K562 (cell line): ENCODE results near the gene C1orf122. TPM values are rescaled to one million over a fixed set of nuclear protein-coding genes. Genes with fewer than 3 reads are reported as not detected.
A peak's percentile ranks its signal among the peaks of the same experiment; 100 is the strongest.

Experiments used
- ATAC-seq: fragments of 200-7000 bp; cut with Tn5 transposase; 3 replicates; pipeline ENCODE4 v1.9.1; 2020; ENCODE audit warnings: moderate library complexity
- BruUV-seq: library from RNA; stranded (reverse); fragments of 400-500 nt; replicated peaks from 2 replicates; lab custom pipeline; 2021; lab: Mats Ljungman, UMichigan
- CTCF ChIA-PET: fragments of 300-600 bp; formaldehyde crosslinking; extraction: SDS; loops from one replicate; lab custom pipeline; 2021; ENCODE audit warnings: low intra/inter-chr PET ratio; lab: Yijun Ruan, JAX
- POLR2A ChIA-PET: fragments of 300-600, 350-650 bp; sonication (Branson Sonifier 250); formaldehyde crosslinking; extraction: SDS; loops from one replicate; lab custom pipeline; 2021; ENCODE audit warnings: antibody characterized with exemption, inconsistent platforms; lab: Yijun Ruan, JAX
- DNase-seq, 4 experiments: peaks; one replicate each; pipeline versions ENCODE4 v3.0.0 to v3.0.0-alpha.2; 2011 to 2018; ENCODE audit warnings: low spot score in 3 of 4, mixed read lengths in 3 of 4; ENCODE audit errors: extremely low read depth in 1 of 4
- FAIRE-seq: peaks from 2 replicates; lab custom pipeline; 2011; peaks lifted over from hg19 to GRCh38; lab: Jason Lieb, UNC
- H2AFZ ChIP-seq: 2 replicates; pipeline ENCODE4 v1.6.0; 2011; ENCODE audit warnings: low read depth, low read length, control low read depth, inconsistent platforms
- H3K27ac ChIP-seq: fragments of 200-600 bp; 3 replicates; pipeline ENCODE4 v1.8.0; 2011; ENCODE audit warnings: low read depth, mild to moderate bottlenecking, control low read depth, inconsistent platforms, low read length, moderate library complexity, mixed read lengths; ENCODE audit errors: extremely low read depth
- H3K27me3 ChIP-seq, 2 experiments: fragments of 300-600 bp in 1 of 2; 2 replicates in 1 of 2; 3 replicates in 1 of 2; pipeline versions ENCODE4 v1.6.0 to v1.8.0; 2011; ENCODE audit warnings: inconsistent platforms in 2 of 2, low read length in 2 of 2, mild to moderate bottlenecking in 1 of 2, mixed read lengths in 1 of 2, moderate library complexity in 1 of 2; ENCODE audit not compliant: control insufficient read depth in 2 of 2, insufficient read depth in 2 of 2
- H3K36me3 ChIP-seq: fragments of 300-600 bp; 3 replicates; pipeline ENCODE4 v1.8.0; 2011; ENCODE audit warnings: mild to moderate bottlenecking, low read length, inconsistent platforms; ENCODE audit not compliant: control insufficient read depth, insufficient read depth
- H3K4me1 ChIP-seq, 2 experiments: fragments of 200-600 bp in 1 of 2; replicated peaks in 1 of 2; 2 replicates in 1 of 2; 3 replicates in 1 of 2; pipeline versions ENCODE4 v1.5.1 to v1.8.0; 2011; ENCODE audit warnings: inconsistent platforms in 2 of 2, low read length in 2 of 2, mild to moderate bottlenecking in 1 of 2, mixed read lengths in 1 of 2, moderate library complexity in 1 of 2; ENCODE audit not compliant: control insufficient read depth in 2 of 2, insufficient read depth in 2 of 2
- H3K4me2 ChIP-seq: 2 replicates; pipeline ENCODE4 v1.6.1; 2011; ENCODE audit warnings: low read length, control low read depth, inconsistent platforms, mixed read lengths; ENCODE audit not compliant: insufficient read depth
- H3K4me3 ChIP-seq: fragments of 200-600 bp; sonication (generic), shearing (Covaris generic); 2 replicates; pipeline ENCODE4 v1.5.1; 2016; ENCODE audit warnings: control low read depth, inconsistent platforms
- H3K79me2 ChIP-seq: fragments of 200-600 bp; 3 replicates; pipeline ENCODE4 v1.8.0; 2011; ENCODE audit warnings: low read length, inconsistent platforms; ENCODE audit not compliant: control insufficient read depth, insufficient read depth
- H3K9ac ChIP-seq, 2 experiments: 2 replicates each; pipeline versions ENCODE4 v1.6.0 to v1.6.1; 2011; ENCODE audit warnings: low read depth in 2 of 2, low read length in 2 of 2, control low read depth in 1 of 2, inconsistent platforms in 1 of 2, mild to moderate bottlenecking in 1 of 2, mixed read lengths in 1 of 2; ENCODE audit not compliant: insufficient read depth in 1 of 2
- H3K9me1 ChIP-seq: one replicate; pipeline ENCODE4 v1.6.0; 2011; ENCODE audit warnings: inconsistent platforms, mild to moderate bottlenecking, low read length, moderate library complexity; ENCODE audit not compliant: control insufficient read depth, insufficient read depth
- H3K9me3 ChIP-seq: replicated peaks from 2 replicates; pipeline ENCODE4 v1.5.1; 2011; ENCODE audit warnings: low read depth, low read length, inconsistent platforms; ENCODE audit not compliant: control insufficient read depth, insufficient read depth
- H4K20me1 ChIP-seq: replicated peaks from 2 replicates; pipeline ENCODE4 v1.6.1; 2011; ENCODE audit warnings: low read length, inconsistent platforms, mixed read lengths; ENCODE audit not compliant: control insufficient read depth, insufficient read depth
- CHAMP1 ChIP-seq: fragments of 450-650 bp; IDR thresholded peaks from 2 replicates; pipeline ENCODE4 v1.6.1; 2016; ENCODE audit warnings: mild to moderate bottlenecking
- HMGXB4 ChIP-seq: sonication (generic); formaldehyde crosslinking; IDR thresholded peaks from 2 replicates; pipeline ENCODE4 v1.8.1; 2023; ENCODE audit warnings: mild to moderate bottlenecking, missing genetic modification reagents
- MEF2D ChIP-seq: conservative IDR thresholded peaks from 2 replicates; pipeline ENCODE4 v1.6.1; 2016; ENCODE audit warnings: low read depth, missing genetic modification characterization, missing compliant biosample characterization
- NR1H2 ChIP-seq: sonication (generic); formaldehyde crosslinking; IDR thresholded peaks from 2 replicates; pipeline ENCODE4 v1.4.0; 2020; ENCODE audit warnings: mild to moderate bottlenecking, missing genetic modification reagents
- RERE ChIP-seq: sonication (generic); formaldehyde crosslinking; IDR thresholded peaks from 2 replicates; pipeline ENCODE4 v1.8.0; 2023; ENCODE audit warnings: missing genetic modification reagents, mild to moderate bottlenecking, borderline replicate concordance
- WGBS: fragments of 100-300 bp; shearing (Covaris generic); methylation state at CpG from one replicate; pipeline ENCODE4 v1.1.6; 2016; ENCODE audit warnings: low coverage, mixed read lengths; ENCODE audit not compliant: insufficient coverage; ENCODE audit errors: missing lambda C conversion rate; 5-methylcytosine and 5-hydroxymethylcytosine counted together
- in situ Hi-C: fragments of 300-500 bp; cut with MboI; formaldehyde crosslinking; loops from 4 replicates; pipeline ENCODE4 v1.15.0; 2018; ENCODE audit warnings: inconsistent platforms, mixed read lengths
- intact Hi-C: fragments of 100-400 bp; cut with micrococcal nuclease; formaldehyde crosslinking; loops from 2 replicates; pipeline ENCODE4 v1.14.2; 2022
- polyA plus RNA-seq, 8 experiments: library from polyadenylated mRNA; depleted of rRNA in 4 of 8; stranded (reverse) in 5 of 8; unstranded in 3 of 8; fragments of >200 nt; fragmentation: Nextera tagmentation in 2 of 8; fragmentation: Illumina TruSeq in 1 of 8; extraction: Ambion mirVana in 2 of 8; extraction: Trizol in 1 of 8; gene quantifications; 2 replicates each; pipeline versions ENCODE4 v1.2.1 to v1.2.3, GENCODE V29; 2011 to 2014; ENCODE audit warnings: inconsistent platforms in 1 of 8, missing spikeins in 1 of 8
- total RNA-seq, 7 experiments: library from RNA; depleted of rRNA in 6 of 7; stranded (reverse); fragments of >200 nt in 6 of 7; fragmentation: Illumina TruSeq in 2 of 7; extraction: Trizol in 2 of 7; gene quantifications; 2 replicates each; pipeline versions ENCODE4 v1.2.1 to v1.2.3, GENCODE V29; 2011 to 2021; ENCODE audit warnings: low replicate concordance in 1 of 7
- TF ChIP-seq, protein P1 (sequence below), 2 experiments: fragments of 200-800 bp in 1 of 2; sonication (Bioruptor generic) in 1 of 2; sonication (generic) in 1 of 2; formaldehyde crosslinking in 1 of 2; IDR thresholded peaks in 1 of 2; conservative IDR thresholded peaks in 1 of 2; 2 replicates each; pipeline versions ENCODE4 v1.5.0 to v1.6.1; 2016 to 2020; ENCODE audit warnings: missing compliant biosample characterization in 1 of 2, missing genetic modification characterization in 1 of 2, missing genetic modification reagents in 1 of 2

Gene C1orf122
- total and polyA plus RNA-seq, 9 of the 15 experiments (the other 6 are each of a cell fraction or from before 2014, with no cell fraction given): 3.6 to 70.9 (median 17.3) TPM

- TF ChIP-seq RERE (CRISPR knock-in tag): no peak
These were observed 43.7 kb upstream of the C1orf122 start (continued) for GRCh38 chr1:37763791-37764413.

DNA sequence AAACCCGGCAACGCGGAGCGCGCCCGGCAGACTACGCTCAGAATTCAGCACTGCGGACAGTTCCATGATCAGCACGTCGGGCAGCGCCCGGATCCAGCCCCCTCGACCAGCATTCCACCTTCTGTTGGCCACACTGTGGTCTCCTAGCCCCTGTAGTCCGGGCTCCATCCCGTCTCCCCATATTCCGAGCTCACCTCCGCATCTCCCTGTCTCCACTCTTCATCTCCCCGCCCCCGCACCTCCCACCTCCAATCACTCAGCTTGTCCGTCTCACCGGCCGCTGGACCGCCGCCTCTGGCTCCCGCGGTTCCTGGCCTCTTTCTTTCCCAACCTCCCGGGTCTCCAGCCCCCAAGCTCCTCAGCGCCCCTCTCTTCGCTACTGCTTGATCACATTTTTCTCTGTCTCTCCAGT, 43.2 kb upstream of the C1orf122 start:
- H4K20me1 ChIP-seq: peaks cover 11% of the 10 kb centered on the region
- peak; percentile 75 for FAIRE-seq
- no peak overlapping the region for H3K27ac ChIP-seq
- ChIA-PET POLR2A (interaction anchor here (0.6 to 1.0 kb wide), 2 partner anchors 14 to 31 kb away, joined by 4 read pairs; no protein-coding TSS in a partner anchor), CTCF (no interaction called here)
- H3K79me2 ChIP-seq: no peaks in the 10 kb centered on the region
- peaks cover 34 to 42% of the 10 kb centered on the region in 2 experiments for H3K27me3 ChIP-seq
- H3K36me3 ChIP-seq: no peaks in the 10 kb centered on the region
- DNase-seq: peak; percentile 67 to 83 (median 76)
- intact Hi-C loops: loop anchor here (10.0 kb wide), 1 partner anchor 160 kb away; no protein-coding TSS in a partner anchor
- no peak overlapping the region for H3K4me3 ChIP-seq
- peak; percentile 93 for ATAC-seq
- BruUV-seq: no TSS peak
- H3K9ac ChIP-seq: no peak overlapping the region
- no peaks in the 10 kb centered on the region for H3K9me1 ChIP-seq
- 4% methylated on average over 29 of the region's 29 CpGs for WGBS
- in situ Hi-C loops: no loop called here
- no peak overlapping the region for H3K4me2 ChIP-seq
- H3K4me1 ChIP-seq: peaks cover 4 to 34% of the 10 kb centered on the region in 2 experiments; a peak in 3 of 5 replicates
- no peaks in the 10 kb centered on the region for H3K9me3 ChIP-seq
- H2AFZ ChIP-seq: no peak overlapping the region
- TF ChIP-seq CHAMP1: peak; percentile 87; the same call in 1 of the 2 replicates
- TF ChIP-seq, protein P1, sequence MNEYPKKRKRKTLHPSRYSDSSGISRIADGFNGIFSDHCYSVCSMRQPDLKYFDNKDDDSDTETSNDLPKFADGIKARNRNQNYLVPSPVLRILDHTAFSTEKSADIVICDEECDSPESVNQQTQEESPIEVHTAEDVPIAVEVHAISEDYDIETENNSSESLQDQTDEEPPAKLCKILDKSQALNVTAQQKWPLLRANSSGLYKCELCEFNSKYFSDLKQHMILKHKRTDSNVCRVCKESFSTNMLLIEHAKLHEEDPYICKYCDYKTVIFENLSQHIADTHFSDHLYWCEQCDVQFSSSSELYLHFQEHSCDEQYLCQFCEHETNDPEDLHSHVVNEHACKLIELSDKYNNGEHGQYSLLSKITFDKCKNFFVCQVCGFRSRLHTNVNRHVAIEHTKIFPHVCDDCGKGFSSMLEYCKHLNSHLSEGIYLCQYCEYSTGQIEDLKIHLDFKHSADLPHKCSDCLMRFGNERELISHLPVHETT (CRISPR knock-in tag; conservative IDR thresholded peaks at IDR 0.05 in 1 of 2, IDR thresholded peaks at IDR 0.05 in 1 of 2): peak; percentile 89 to 99
- 0 out of 2 replicates have a peak, but pooled peaks have one; percentile 29 for TF ChIP-seq MEF2D (tag)
- peak; percentile 99 for TF ChIP-seq NR1H2 (CRISPR knock-in tag)
- TF ChIP-seq HMGXB4 (CRISPR knock-in tag): peak; percentile 99
